HepG2 (cell line): ENCODE measurements around the gene ZBTB7C.

Source experiments
- GTF2F1 ChIP-seq: fragments of 150-350 bp; IDR thresholded peaks from 2 replicates; pipeline ENCODE4 v1.6.1; 2014; ENCODE audit warnings: low read length
- HHEX ChIP-seq: IDR thresholded peaks from 2 replicates; pipeline ENCODE4 v1.6.1; 2016; ENCODE audit warnings: control low read depth
- MTA3 ChIP-seq: sonication (generic); formaldehyde crosslinking; IDR thresholded peaks from 2 replicates; pipeline ENCODE4 v1.4.0; 2020; ENCODE audit warnings: missing genetic modification reagents
- SETDB1 ChIP-seq: sonication (generic); formaldehyde crosslinking; IDR thresholded peaks from 2 replicates; pipeline ENCODE4 v1.5.1; 2020; ENCODE audit warnings: missing genetic modification reagents, mild to moderate bottlenecking, borderline replicate concordance
- TF ChIP-seq, protein P1 (sequence below): sonication (generic); formaldehyde crosslinking; IDR thresholded peaks from 2 replicates; pipeline ENCODE4 v1.5.1; 2020; ENCODE audit warnings: mild to moderate bottlenecking, missing genetic modification reagents, moderate library complexity

DNA sequence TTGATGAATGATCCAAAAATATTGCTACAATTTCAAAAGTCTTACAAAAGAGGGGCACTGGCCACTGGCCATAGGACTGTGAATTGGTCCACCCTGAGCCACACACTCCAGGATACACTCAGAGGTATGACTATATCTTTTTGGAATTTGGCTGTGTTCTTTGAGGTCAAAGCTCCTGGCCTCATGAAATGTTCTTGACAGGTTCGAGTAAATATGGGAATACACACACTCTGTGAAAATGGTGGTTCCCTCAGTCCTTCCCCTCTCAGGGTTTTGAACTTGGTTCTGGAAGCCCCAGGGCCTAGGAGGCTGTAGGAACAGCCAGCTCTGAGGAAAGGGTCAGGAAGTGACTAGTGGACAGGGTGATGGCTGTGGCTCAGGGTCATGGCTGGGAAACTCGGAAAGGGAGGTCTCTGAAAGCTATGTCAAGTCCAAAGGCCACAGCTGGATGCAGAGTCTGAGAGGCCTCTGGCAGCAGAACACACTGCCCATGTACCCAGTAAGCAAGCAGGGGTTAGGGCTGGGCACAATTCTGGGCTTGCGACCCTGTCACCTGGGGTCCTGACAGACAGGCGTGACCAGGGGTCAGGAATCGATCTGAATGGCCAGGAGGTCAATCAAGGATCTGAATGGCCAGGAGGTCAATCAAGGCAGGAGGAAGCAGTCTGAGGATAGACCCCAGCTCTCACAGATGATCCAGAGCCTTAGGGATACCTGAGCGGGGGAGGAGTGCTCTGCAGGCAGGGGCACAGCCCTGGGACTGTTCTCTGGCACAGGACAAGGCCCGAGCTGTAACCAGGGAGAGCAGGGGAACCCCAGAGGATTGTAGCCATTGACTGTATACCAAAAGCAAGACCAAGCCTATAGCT is 255.3 kb downstream of the ZBTB7C start:
- TF ChIP-seq MTA3 (CRISPR knock-in tag), result no peak
- no peak for TF ChIP-seq HHEX
- TF ChIP-seq, protein P1, sequence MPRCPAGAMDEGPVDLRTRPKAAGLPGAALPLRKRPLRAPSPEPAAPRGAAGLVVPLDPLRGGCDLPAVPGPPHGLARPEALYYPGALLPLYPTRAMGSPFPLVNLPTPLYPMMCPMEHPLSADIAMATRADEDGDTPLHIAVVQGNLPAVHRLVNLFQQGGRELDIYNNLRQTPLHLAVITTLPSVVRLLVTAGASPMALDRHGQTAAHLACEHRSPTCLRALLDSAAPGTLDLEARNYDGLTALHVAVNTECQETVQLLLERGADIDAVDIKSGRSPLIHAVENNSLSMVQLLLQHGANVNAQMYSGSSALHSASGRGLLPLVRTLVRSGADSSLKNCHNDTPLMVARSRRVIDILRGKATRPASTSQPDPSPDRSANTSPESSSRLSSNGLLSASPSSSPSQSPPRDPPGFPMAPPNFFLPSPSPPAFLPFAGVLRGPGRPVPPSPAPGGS (CRISPR knock-in tag), result peak; percentile 59; the same call in 1 of the 2 replicates
- no peak for TF ChIP-seq SETDB1
- no peak for TF ChIP-seq GTF2F1
